Esophagus muscularis mucosa (tissue), 3 donors: ENCODE data around the gene CDH8.

ENCODE experiments used
- CTCF ChIP-seq, 3 experiments: fragments of 200-600 bp in 2 of 3; fragments of 450-650 bp in 1 of 3; sonication (generic) in 2 of 3; IDR thresholded peaks; one replicate each; pipeline ENCODE4 v1.5.1; 2017 to 2019; ENCODE audit warnings: antibody characterized with exemption in 3 of 3, mild to moderate bottlenecking in 2 of 3, moderate library complexity in 1 of 3
- POLR2AphosphoS5 ChIP-seq, 2 donors: sonication (generic); formaldehyde crosslinking; IDR thresholded peaks; one replicate each; pipeline ENCODE4 v1.6.1; 2017; ENCODE audit warnings: antibody characterized with exemption in 2 of 2

GRCh38 chr16:62067182-62067581, 30.9 kb upstream of the CDH8 start:
- no peak for TF ChIP-seq POLR2AphosphoS5 (IDR thresholded peaks at IDR 0.05)
- no peak for TF ChIP-seq CTCF (IDR thresholded peaks at IDR 0.05)
